T-helper 2 cell treated with Interferon-gamma antibody and Interleukin-4, amounts not matched to agents 5 μg/mL and 100 μg/mL, for 36 hours (primary cell): Measurements from ENCODE around the gene KIAA1217.

Source experiments
- DNase-seq: peaks from one replicate; pipeline ENCODE4 v3.0.0; 2021; ENCODE audit warnings: low spot score
- H3K27ac Mint-ChIP-seq: one replicate; pipeline ENCODE4 v1.8.0; 2021; ENCODE audit warnings: mild to moderate bottlenecking, mixed read lengths
- H3K27me3 Mint-ChIP-seq: one replicate; pipeline ENCODE4 v1.8.0; 2021; ENCODE audit warnings: low read depth, mixed read lengths
- H3K36me3 Mint-ChIP-seq: one replicate; pipeline ENCODE4 v1.8.0; 2021; ENCODE audit warnings: low read depth, mixed read lengths
- H3K4me1 Mint-ChIP-seq: one replicate; pipeline ENCODE4 v1.8.0; 2021; ENCODE audit warnings: low read depth, mixed read lengths
- H3K4me3 Mint-ChIP-seq: one replicate; pipeline ENCODE4 v1.8.0; 2022; ENCODE audit warnings: mild to moderate bottlenecking, moderate library complexity, mixed read lengths
- H3K9me3 Mint-ChIP-seq: one replicate; pipeline ENCODE4 v1.8.0; 2021; ENCODE audit warnings: mixed read lengths

KIAA1217 gene

DNA sequence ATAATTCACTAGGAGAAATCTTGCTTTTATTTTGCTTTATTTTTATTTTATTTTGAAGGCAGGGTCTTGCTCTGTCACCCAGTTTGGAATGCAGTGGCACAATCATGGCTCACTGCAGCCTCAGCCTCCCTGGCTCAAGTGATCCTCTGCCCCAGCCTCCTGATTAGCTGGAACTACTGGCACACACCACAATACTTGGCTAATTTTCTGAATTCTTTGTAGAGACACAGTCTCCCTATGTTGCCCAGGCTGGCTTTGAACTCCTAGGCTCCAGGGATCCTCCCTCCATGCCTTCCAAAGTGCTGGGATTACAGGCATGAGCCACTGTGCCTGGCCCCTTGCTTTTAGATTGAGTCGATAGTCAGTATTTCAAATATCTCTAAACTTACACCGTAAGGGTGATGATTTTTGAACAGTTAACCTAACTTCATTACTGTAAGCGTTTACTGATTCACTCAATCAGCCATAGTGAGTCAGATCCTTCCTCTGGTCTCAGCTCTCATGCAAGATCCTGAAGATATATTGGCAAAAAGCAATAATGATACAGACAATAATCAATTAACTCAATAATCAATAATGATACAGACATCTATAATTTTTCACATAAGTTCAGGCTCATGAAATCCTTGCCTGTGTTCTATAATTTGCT, 239.5 kb downstream of the KIAA1217 start:
- Mint-ChIP-seq H3K27me3 (peaks cover 18% of the 10 kb centered on the region), H3K4me3 (no peak overlapping the region), H3K27ac (no peak overlapping the region), H3K36me3 (no peaks in the 10 kb centered on the region), H3K4me1 (peaks cover 13% of the 10 kb centered on the region), H3K9me3 (no peaks in the 10 kb centered on the region)
- DNase-seq = no peak

- Mint-ChIP-seq H3K4me3 (no peak overlapping the region), H3K9me3 (no peaks in the 10 kb centered on the region), H3K27me3 (peaks cover 25% of the 10 kb centered on the region), H3K27ac (no peak overlapping the region), H3K4me1 (peaks cover 13% of the 10 kb centered on the region), H3K36me3 (no peaks in the 10 kb centered on the region)
- DNase-seq = no peak
Measured at GRCh38 chr10:24449321-24449740, 240.4 kb downstream of the KIAA1217 start.

DNA sequence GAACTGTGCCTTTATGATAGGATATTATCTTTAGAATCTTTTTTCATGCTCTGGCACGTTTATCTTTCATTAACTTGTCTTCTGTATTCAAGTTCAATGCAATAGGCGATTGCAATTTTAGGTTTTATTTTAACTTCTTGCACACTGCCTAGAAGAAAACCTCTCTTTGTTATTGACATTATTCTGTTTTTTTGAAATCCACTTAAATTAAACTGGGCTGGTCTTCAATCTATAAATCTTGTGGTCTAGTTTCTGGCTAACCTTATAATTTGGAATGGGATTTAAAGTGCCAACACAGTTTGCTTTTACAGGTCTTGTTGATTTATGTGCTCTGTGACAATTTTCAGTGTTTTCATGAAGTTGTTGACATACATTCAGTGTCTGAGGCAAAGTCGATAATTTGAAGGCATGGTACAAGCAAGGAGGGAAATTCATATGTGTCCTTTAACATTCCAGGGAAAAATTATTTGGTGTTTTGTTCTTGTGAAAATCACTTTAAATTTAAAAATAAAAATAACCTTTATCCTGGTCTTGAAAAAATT, 240.9 kb downstream of the KIAA1217 start:
- H3K36me3 Mint-ChIP-seq = no peaks in the 10 kb centered on the region
- no peaks in the 10 kb centered on the region for H3K9me3 Mint-ChIP-seq
- H3K27me3 Mint-ChIP-seq = peaks cover 27% of the 10 kb centered on the region
- H3K4me3 Mint-ChIP-seq = no peak overlapping the region
- H3K27ac Mint-ChIP-seq = no peak overlapping the region
- DNase-seq = no peak
- H3K4me1 Mint-ChIP-seq = peaks cover 13% of the 10 kb centered on the region

DNA sequence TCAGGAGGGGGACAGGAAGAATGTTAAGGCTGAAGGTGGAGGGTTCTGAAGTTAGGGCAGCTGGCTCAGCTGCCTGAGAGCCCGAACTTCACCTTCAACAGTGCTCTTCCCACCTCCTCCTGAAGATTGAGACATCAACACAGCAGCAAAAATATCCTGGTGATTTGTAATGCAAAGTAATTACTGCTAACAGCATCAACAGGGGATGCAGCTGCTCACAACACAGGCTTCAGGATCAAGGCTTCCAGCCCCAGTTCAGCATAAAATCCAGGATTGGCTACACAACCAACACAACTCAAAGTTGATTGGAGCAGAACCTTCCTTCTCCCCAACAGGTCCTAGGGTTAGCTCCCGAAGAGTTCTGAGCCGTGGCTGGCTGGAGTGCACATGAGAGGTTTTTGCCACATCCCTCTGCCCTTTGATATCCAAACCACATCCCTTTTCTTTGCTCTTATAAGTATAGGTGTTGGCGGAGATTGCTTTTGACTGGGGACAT, 242.4 kb downstream of the KIAA1217 start:
- H3K27ac Mint-ChIP-seq = no peak overlapping the region
- peaks cover 30% of the 10 kb centered on the region for H3K27me3 Mint-ChIP-seq
- H3K4me1 Mint-ChIP-seq = peaks cover 13% of the 10 kb centered on the region
- DNase-seq = no peak
- no peaks in the 10 kb centered on the region for H3K36me3 Mint-ChIP-seq
- H3K4me3 Mint-ChIP-seq = no peak overlapping the region
- no peaks in the 10 kb centered on the region for H3K9me3 Mint-ChIP-seq

DNA sequence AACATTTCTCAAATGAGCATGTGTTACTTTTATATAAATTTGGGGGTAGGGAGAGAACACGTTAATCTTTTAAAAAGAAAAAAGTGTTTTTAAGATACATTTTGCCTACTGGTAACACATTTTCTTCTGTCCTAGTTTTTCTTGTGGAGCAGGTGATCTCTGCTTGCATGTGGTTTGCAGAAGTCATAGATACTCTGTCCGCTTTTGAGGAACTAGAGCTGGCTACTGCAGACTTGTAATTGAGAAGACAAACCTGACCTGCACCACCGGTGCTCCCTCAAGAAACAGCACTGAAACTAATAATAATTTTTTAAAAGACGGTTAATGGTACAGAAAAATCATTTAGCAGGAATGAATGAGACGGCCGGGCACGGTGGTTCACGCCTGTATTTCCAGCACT, 243.1 kb downstream of the KIAA1217 start:
- Mint-ChIP-seq H3K4me3 (no peak overlapping the region), H3K4me1 (peaks cover 13% of the 10 kb centered on the region), H3K9me3 (no peaks in the 10 kb centered on the region), H3K36me3 (no peaks in the 10 kb centered on the region), H3K27me3 (peaks cover 30% of the 10 kb centered on the region), H3K27ac (no peak overlapping the region)
- DNase-seq = no peak

GRCh38 chr10:24453404-24453830, 244.5 kb downstream of the KIAA1217 start:
- no peak overlapping the region for H3K4me3 Mint-ChIP-seq
- DNase-seq = no peak
- no peaks in the 10 kb centered on the region for H3K36me3 Mint-ChIP-seq
- peaks cover 13% of the 10 kb centered on the region for H3K4me1 Mint-ChIP-seq
- H3K27ac Mint-ChIP-seq = no peak overlapping the region
- H3K27me3 Mint-ChIP-seq = peaks cover 30% of the 10 kb centered on the region
- H3K9me3 Mint-ChIP-seq = no peaks in the 10 kb centered on the region

GRCh38 chr10:24453973-24454372, 245.0 kb downstream of the KIAA1217 start:
- H3K4me1 Mint-ChIP-seq = peaks cover 12% of the 10 kb centered on the region

DNA sequence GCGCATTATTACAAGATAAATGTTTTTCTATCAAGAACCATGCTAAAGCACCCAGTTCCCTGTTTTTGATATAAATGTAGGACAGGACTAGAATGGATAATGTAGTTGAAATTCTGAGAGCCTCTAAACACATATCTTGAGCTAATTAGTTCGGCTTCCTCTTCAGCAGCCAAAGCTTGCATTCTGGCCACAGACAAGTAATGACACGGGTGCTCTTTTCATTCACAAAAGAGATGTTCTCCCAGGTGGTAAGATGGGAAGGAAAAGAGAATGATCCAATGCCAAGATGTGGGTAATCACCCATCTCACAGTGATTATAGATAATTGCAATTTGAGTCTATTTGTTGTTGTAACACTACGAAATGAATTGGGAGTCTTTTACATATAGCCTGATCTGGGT, 246.5 kb downstream of the KIAA1217 start:
- Mint-ChIP-seq H3K9me3 (no peaks in the 10 kb centered on the region), H3K36me3 (no peaks in the 10 kb centered on the region), H3K4me1 (peaks cover 9% of the 10 kb centered on the region), H3K27ac (no peak overlapping the region), H3K4me3 (no peak overlapping the region), H3K27me3 (peaks cover 28% of the 10 kb centered on the region)
- DNase-seq = no peak

More at GRCh38 chr10:24453973-24454372, 245.0 kb downstream of the KIAA1217 start:
- DNase-seq = no peak
- H3K27me3 Mint-ChIP-seq = peaks cover 30% of the 10 kb centered on the region
- no peak overlapping the region for H3K27ac Mint-ChIP-seq
- no peaks in the 10 kb centered on the region for H3K36me3 Mint-ChIP-seq
- no peaks in the 10 kb centered on the region for H3K9me3 Mint-ChIP-seq
- no peak overlapping the region for H3K4me3 Mint-ChIP-seq

DNA sequence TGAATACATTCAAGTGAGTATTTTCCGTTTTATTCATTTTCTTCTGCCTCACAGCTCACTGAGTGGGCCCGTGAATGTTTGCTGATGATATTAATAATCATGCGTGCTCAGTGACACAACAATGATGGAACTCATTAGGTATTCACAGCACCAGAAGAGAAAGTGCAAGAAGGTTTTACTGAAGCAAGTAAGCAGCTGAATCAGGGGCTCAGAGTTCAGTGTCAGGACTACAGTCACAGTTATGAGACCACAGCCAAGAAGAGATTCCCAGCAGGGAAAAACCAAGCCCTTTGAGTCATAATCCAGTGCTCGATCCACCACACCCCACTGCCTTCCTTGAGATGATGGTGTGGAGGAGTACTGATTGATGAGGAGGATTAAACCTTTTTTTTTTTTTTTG, 247.4 kb downstream of the KIAA1217 start:
- Mint-ChIP-seq H3K27ac (no peak overlapping the region), H3K4me1 (peaks cover 6% of the 10 kb centered on the region), H3K4me3 (no peak overlapping the region), H3K9me3 (no peaks in the 10 kb centered on the region), H3K27me3 (peaks cover 26% of the 10 kb centered on the region), H3K36me3 (no peaks in the 10 kb centered on the region)
- no peak for DNase-seq

- Mint-ChIP-seq H3K4me1 (no peaks in the 10 kb centered on the region), H3K27me3 (peaks cover 26% of the 10 kb centered on the region), H3K27ac (no peak overlapping the region), H3K9me3 (no peaks in the 10 kb centered on the region), H3K36me3 (no peaks in the 10 kb centered on the region), H3K4me3 (no peak overlapping the region)
- DNase-seq = no peak
Measured at GRCh38 chr10:24457661-24458318, 248.9 kb downstream of the KIAA1217 start.

- Mint-ChIP-seq H3K27ac (no peak overlapping the region), H3K4me1 (peaks cover 12% of the 10 kb centered on the region), H3K4me3 (no peak overlapping the region), H3K36me3 (no peaks in the 10 kb centered on the region), H3K9me3 (peaks cover 4% of the 10 kb centered on the region), H3K27me3 (peaks cover 16% of the 10 kb centered on the region)
- no peak for DNase-seq
Measured at GRCh38 chr10:24459836-24460235, 250.9 kb downstream of the KIAA1217 start.

DNA sequence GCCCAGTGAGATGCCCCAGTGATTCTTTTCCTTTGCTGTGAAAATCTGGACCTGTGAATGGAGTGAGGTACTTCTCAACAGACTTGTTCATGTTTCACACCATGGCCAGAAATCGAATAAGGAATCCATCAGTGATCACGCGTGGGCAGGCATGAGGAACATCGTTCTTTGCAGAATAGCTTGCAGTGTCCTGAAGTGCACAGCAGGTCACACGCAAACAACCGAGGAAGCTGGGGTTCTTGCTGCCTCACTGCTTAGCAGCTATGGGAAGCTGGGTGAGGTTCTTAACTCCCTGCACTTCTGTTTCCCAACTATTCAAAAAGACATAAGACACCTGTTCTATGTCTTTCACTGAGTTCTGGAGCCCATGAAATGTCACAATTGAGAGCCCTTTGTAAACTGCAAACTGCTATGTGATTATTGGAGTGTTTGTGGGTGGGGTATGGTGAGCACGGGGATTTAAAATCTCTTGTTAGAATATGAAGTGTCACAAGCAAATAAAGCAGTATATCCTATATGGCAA, 253.4 kb downstream of the KIAA1217 start:
- H3K9me3 Mint-ChIP-seq = peaks cover 4% of the 10 kb centered on the region
- no peaks in the 10 kb centered on the region for H3K36me3 Mint-ChIP-seq
- no peak overlapping the region for H3K4me3 Mint-ChIP-seq
- no peak for DNase-seq
- peaks cover 29% of the 10 kb centered on the region for H3K4me1 Mint-ChIP-seq
- no peak overlapping the region for H3K27ac Mint-ChIP-seq
- H3K27me3 Mint-ChIP-seq = peaks cover 20% of the 10 kb centered on the region

- H3K9me3 Mint-ChIP-seq = peaks cover 4% of the 10 kb centered on the region
- no peak overlapping the region for H3K4me3 Mint-ChIP-seq
- H3K36me3 Mint-ChIP-seq = no peaks in the 10 kb centered on the region
- H3K4me1 Mint-ChIP-seq = peaks cover 31% of the 10 kb centered on the region
- no peak for DNase-seq
- H3K27ac Mint-ChIP-seq = no peak overlapping the region
- peaks cover 25% of the 10 kb centered on the region for H3K27me3 Mint-ChIP-seq
Measured at GRCh38 chr10:24462889-24463552, 254.1 kb downstream of the KIAA1217 start.
